Measurements from ENCODE around the gene FOXE3. TPM values are rescaled to one million over a fixed set of nuclear protein-coding genes. Genes with fewer than 3 reads are reported as not detected.

The FOXE3 gene
- total RNA-seq, 6 experiments from 2014 or later, result not detected

GRCh38 chr1:47434051-47434842 lies 18.2 kb downstream of the FOXE3 start:
- H3K36me3 Mint-ChIP-seq (ENCODE audit: low read depth), result no peaks in the 10 kb centered on the region
- peaks cover 50% of the 10 kb centered on the region for H3K4me1 Mint-ChIP-seq (ENCODE audit: low read depth)
- no peaks in the 10 kb centered on the region; the same call in 1 of the 2 replicates for H3K27me3 Mint-ChIP-seq (ENCODE audit: insufficient read depth)
- no peak for DNase-seq
- H3K27ac Mint-ChIP-seq, result peak overlapping the region; percentile 14; the same call in 1 of the 2 replicates
- no peak for TF ChIP-seq CTCF (IDR thresholded peaks at IDR 0.05)
- no peaks in the 10 kb centered on the region for H3K9me3 Mint-ChIP-seq
- H3K4me3 Mint-ChIP-seq, result peak overlapping the region; percentile 78

GRCh38 chr1:47435506-47436303 lies 19.6 kb downstream of the FOXE3 start:
- Mint-ChIP-seq H3K4me3 (peak overlapping the region; percentile 92), H3K4me1 (ENCODE audit: low read depth) (peaks cover 50% of the 10 kb centered on the region), H3K27me3 (ENCODE audit: insufficient read depth) (no peaks in the 10 kb centered on the region; the same call in 1 of the 2 replicates), H3K27ac (peak overlapping the region; percentile 80; the same call in 1 of the 2 replicates), H3K36me3 (ENCODE audit: low read depth) (no peaks in the 10 kb centered on the region), H3K9me3 (no peaks in the 10 kb centered on the region)
- no peak for TF ChIP-seq CTCF (IDR thresholded peaks at IDR 0.05)
- no peak for DNase-seq

GRCh38 chr1:47436304-47436978 lies 20.4 kb downstream of the FOXE3 start:
- no peaks in the 10 kb centered on the region for H3K36me3 Mint-ChIP-seq (ENCODE audit: low read depth)
- no peaks in the 10 kb centered on the region for H3K9me3 Mint-ChIP-seq
- no peaks in the 10 kb centered on the region; the same call in 1 of the 2 replicates for H3K27me3 Mint-ChIP-seq (ENCODE audit: insufficient read depth)
- peak overlapping the region; percentile 92 for H3K4me3 Mint-ChIP-seq
- peak; percentile 91 for TF ChIP-seq CTCF (IDR thresholded peaks at IDR 0.05)
- DNase-seq, result peak; percentile 37
- H3K4me1 Mint-ChIP-seq (ENCODE audit: low read depth), result peaks cover 42% of the 10 kb centered on the region
- H3K27ac Mint-ChIP-seq, result peak overlapping the region; percentile 80

GRCh38 chr1:47436979-47437446 lies 20.9 kb downstream of the FOXE3 start:
- peaks cover 37% of the 10 kb centered on the region for H3K4me1 Mint-ChIP-seq (ENCODE audit: low read depth)
- H3K36me3 Mint-ChIP-seq (ENCODE audit: low read depth), result no peaks in the 10 kb centered on the region
- peak overlapping the region; percentile 80 for H3K27ac Mint-ChIP-seq
- peak; percentile 8 for DNase-seq
- H3K9me3 Mint-ChIP-seq, result no peaks in the 10 kb centered on the region
- H3K27me3 Mint-ChIP-seq (ENCODE audit: insufficient read depth), result no peaks in the 10 kb centered on the region; the same call in 1 of the 2 replicates
- no peak for TF ChIP-seq CTCF (IDR thresholded peaks at IDR 0.05)
- H3K4me3 Mint-ChIP-seq, result peak overlapping the region; percentile 92

GRCh38 chr1:47437447-47438164 lies 21.5 kb downstream of the FOXE3 start, which contains the start of gene FOXD2:
Gene FOXD2, plus strand, starts transcription at chr1:47438044. Its CDS starts 92 bp downstream, at chr1:47438136.
- peak within 1 kb of the TSS; percentile 80 for H3K27ac Mint-ChIP-seq
- H3K4me1 Mint-ChIP-seq (ENCODE audit: low read depth), result peaks cover 31% of the 10 kb centered on the region
- TF ChIP-seq CTCF (IDR thresholded peaks at IDR 0.05), result peak; percentile 100
- H3K27me3 Mint-ChIP-seq (ENCODE audit: insufficient read depth), result no peaks in the 10 kb centered on the region; the same call in 1 of the 2 replicates
- peak; percentile 56 for DNase-seq
- peak within 1 kb of the TSS; percentile 92 for H3K4me3 Mint-ChIP-seq
- no peaks in the 10 kb centered on the region for H3K36me3 Mint-ChIP-seq (ENCODE audit: low read depth)
- no peaks in the 10 kb centered on the region for H3K9me3 Mint-ChIP-seq
